SK-N-MC (cell line): Measurements from ENCODE around the gene QKI.

Source experiments
- DNase-seq: peaks from one replicate; pipeline ENCODE4 v3.0.0-alpha.2; 2011; ENCODE audit warnings: low read depth, low spot score
- H3K27ac ChIP-seq: fragments of 200-600 bp; sonication (generic); 2 replicates; pipeline ENCODE4 v1.5.1; 2016; ENCODE audit warnings: mixed run types
- H3K36me3 ChIP-seq: fragments of 200-600 bp; sonication (generic); 2 replicates; pipeline ENCODE4 v1.6.1; 2017; ENCODE audit warnings: antibody characterized with exemption, low read length, mixed read lengths; ENCODE audit not compliant: insufficient read depth
- H3K4me3 ChIP-seq: fragments of 200-600 bp; sonication (generic); 2 replicates; pipeline ENCODE4 v1.5.1; 2016
- H3K9ac ChIP-seq: fragments of 200-600 bp; sonication (generic); 2 replicates; pipeline ENCODE4 v1.8.0; 2017; ENCODE audit warnings: mixed run types, mixed read lengths; ENCODE audit not compliant: insufficient read length
- H3K9me3 ChIP-seq: fragments of 200-600 bp; sonication (generic); 2 replicates; pipeline ENCODE4 v1.6.1; 2017; ENCODE audit warnings: low read depth, mild to moderate bottlenecking, antibody characterized with exemption, low read length, moderate library complexity, mixed read lengths
- EZH2 ChIP-seq: fragments of 200-600 bp; sonication (generic); IDR thresholded peaks from one replicate; pipeline ENCODE4 v1.6.1; 2017; ENCODE audit warnings: antibody characterized with exemption
- FOXP2 ChIP-seq: optimal IDR thresholded peaks from 2 replicates; pipeline ENCODE3; 2011; ENCODE audit warnings: mild to moderate bottlenecking, moderate library complexity; ENCODE audit not compliant: insufficient read depth; ENCODE audit errors: extremely low read length, control extremely low read depth
- POLR2AphosphoS5 ChIP-seq: IDR thresholded peaks from 2 replicates; pipeline ENCODE4 v1.6.1; 2012; ENCODE audit warnings: mild to moderate bottlenecking, low read depth, low read length, borderline replicate concordance

QKI gene

GRCh38 chr6:163386329-163386908 is 28.1 kb upstream of the QKI start:
- Histone ChIP-seq H3K9me3 (no peaks in the 10 kb centered on the region), H3K27ac (no peak overlapping the region), H3K4me3 (no peak overlapping the region), H3K36me3 (no peaks in the 10 kb centered on the region), H3K9ac (no peak overlapping the region)
- TF ChIP-seq POLR2AphosphoS5: no peak
- DNase-seq: no peak

- TF ChIP-seq EZH2: no peak
- DNase-seq: no peak
These were observed 27.2 kb upstream of the QKI start for GRCh38 chr6:163387317-163387716.

DNA sequence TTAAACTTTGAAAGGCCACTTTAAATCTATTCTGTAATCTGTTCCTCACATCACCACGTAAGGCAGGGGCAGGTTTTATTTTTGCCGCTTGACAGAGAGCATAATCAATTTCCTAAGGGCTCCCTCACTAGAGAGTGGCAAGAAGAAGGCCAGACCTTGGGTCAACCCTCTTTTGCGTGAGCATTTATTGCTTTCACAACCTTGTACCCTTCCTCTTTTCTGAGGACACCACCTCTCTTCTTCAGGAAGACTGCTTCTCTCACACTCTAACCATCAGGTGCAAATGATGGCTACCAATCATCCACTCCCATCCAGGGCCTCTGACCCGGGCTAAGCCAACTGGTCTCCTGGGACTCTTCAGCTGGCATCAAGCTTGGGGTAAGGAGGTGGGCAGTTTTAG is 25.2 kb upstream of the QKI start:
- Histone ChIP-seq H3K9me3 (no peaks in the 10 kb centered on the region), H3K27ac (no peak overlapping the region), H3K4me3 (no peak overlapping the region), H3K9ac (no peak overlapping the region), H3K36me3 (no peaks in the 10 kb centered on the region)
- no peak for DNase-seq
- TF ChIP-seq FOXP2 (no peak), POLR2AphosphoS5 (no peak), EZH2 (no peak)

More at GRCh38 chr6:163387317-163387716, 27.2 kb upstream of the QKI start:
- Histone ChIP-seq H3K4me3 (no peak overlapping the region), H3K36me3 (no peaks in the 10 kb centered on the region), H3K9ac (no peak overlapping the region), H3K9me3 (no peaks in the 10 kb centered on the region), H3K27ac (no peak overlapping the region)

DNA sequence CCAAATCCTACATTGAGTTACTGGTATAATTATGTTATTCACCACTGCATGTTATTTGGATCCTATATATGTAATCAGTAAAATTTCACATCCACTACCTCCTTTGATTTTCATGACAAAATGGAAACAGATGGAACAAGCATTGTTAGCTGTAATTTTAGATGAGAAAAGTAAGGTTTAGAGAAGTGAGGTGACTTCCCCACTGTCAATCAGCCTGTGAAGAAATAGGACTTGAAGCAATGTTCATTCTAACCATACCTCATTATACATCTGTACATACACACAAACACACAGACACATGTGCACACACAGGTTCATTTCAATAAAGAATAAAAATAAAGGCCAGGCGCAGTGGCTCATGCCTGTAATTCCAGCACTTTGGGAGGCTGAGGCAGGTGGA is 23.7 kb upstream of the QKI start:
- Histone ChIP-seq H3K9me3 (no peaks in the 10 kb centered on the region), H3K27ac (no peak overlapping the region), H3K9ac (no peak overlapping the region), H3K4me3 (no peak overlapping the region), H3K36me3 (no peaks in the 10 kb centered on the region)
- no peak for DNase-seq
- TF ChIP-seq FOXP2 (no peak), EZH2 (no peak), POLR2AphosphoS5 (no peak)

DNA sequence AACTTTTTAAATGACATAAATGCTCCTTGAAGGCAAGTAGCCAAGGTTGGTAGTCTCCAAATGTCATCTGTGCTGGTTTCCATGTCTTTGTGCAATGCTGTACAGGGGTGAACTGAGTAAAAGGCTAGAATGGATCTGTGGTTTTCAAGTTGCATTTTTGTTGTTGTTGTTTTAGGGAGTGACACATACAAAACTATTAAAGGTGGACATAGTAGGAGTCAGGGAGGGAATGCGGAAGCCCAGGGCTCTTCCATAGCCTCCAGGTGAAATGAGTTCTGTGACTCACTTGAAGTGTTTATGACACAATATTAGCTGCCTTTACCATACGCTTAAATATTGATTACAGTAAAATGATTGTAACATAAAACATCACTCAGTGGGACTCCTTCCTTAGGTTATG is 22.5 kb upstream of the QKI start:
- H3K9ac ChIP-seq: no peak overlapping the region
- H3K4me3 ChIP-seq: no peak overlapping the region; the same call in 1 of the 2 replicates
- no peaks in the 10 kb centered on the region for H3K36me3 ChIP-seq
- TF ChIP-seq EZH2 (no peak), FOXP2 (no peak), POLR2AphosphoS5 (no peak)
- DNase-seq: no peak
- H3K27ac ChIP-seq: no peak overlapping the region
- no peaks in the 10 kb centered on the region for H3K9me3 ChIP-seq

DNA sequence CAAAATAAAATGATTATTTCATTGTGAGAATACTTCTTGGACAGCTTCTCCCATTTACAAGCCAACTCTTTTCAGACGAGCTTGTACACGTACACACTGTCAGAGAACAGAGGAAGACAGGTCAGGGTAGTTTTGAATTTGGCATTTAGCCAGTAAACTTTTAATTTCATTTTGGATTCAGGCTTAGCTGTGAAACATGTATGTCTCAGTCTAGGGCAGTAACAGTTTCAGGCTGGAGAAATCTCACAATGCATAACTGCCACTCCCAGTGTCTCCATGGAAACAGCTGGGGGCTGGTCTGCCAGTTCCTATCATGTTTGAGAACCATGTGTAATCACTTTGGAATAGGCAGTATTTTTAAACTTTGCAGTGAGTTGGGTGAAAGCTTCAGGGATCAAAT is 22.0 kb upstream of the QKI start:
- no peak for TF ChIP-seq EZH2
- no peak for TF ChIP-seq FOXP2
- no peak for TF ChIP-seq POLR2AphosphoS5
- no peak overlapping the region for H3K27ac ChIP-seq
- no peaks in the 10 kb centered on the region for H3K36me3 ChIP-seq
- H3K4me3 ChIP-seq: peak overlapping the region; percentile 5; the same call in 1 of the 2 replicates
- DNase-seq: no peak
- no peaks in the 10 kb centered on the region for H3K9me3 ChIP-seq
- no peak overlapping the region for H3K9ac ChIP-seq

GRCh38 chr6:163393923-163394322 is 20.6 kb upstream of the QKI start:
- DNase-seq: no peak
- Histone ChIP-seq H3K9me3 (no peaks in the 10 kb centered on the region), H3K4me3 (no peak overlapping the region), H3K27ac (no peak overlapping the region), H3K36me3 (no peaks in the 10 kb centered on the region), H3K9ac (no peak overlapping the region)
- TF ChIP-seq EZH2 (no peak), POLR2AphosphoS5 (no peak), FOXP2 (no peak)

GRCh38 chr6:163394659-163395058 is 19.9 kb upstream of the QKI start:
- H3K36me3 ChIP-seq: no peaks in the 10 kb centered on the region
- no peak overlapping the region for H3K4me3 ChIP-seq
- TF ChIP-seq FOXP2 (no peak), EZH2 (no peak), POLR2AphosphoS5 (no peak)
- no peak overlapping the region for H3K27ac ChIP-seq
- DNase-seq: no peak
- no peaks in the 10 kb centered on the region for H3K9me3 ChIP-seq
- no peak overlapping the region for H3K9ac ChIP-seq

- Histone ChIP-seq H3K9me3 (no peaks in the 10 kb centered on the region), H3K4me3 (no peak overlapping the region), H3K9ac (no peak overlapping the region), H3K27ac (no peak overlapping the region), H3K36me3 (no peaks in the 10 kb centered on the region)
- DNase-seq: no peak
- TF ChIP-seq EZH2: no peak
- no peak for TF ChIP-seq FOXP2
- TF ChIP-seq POLR2AphosphoS5: no peak
These were observed 19.2 kb upstream of the QKI start for GRCh38 chr6:163395122-163395830.
